GM06990 (cell line): ENCODE results near the gene ITM2C.

ENCODE experiments used
- DNase-seq: peaks from one replicate; pipeline ENCODE4 v3.0.0-alpha.2; 2011; ENCODE audit not compliant: insufficient read length; ENCODE audit errors: extremely low read depth
- H3K27me3 ChIP-seq: replicated peaks from 2 replicates; pipeline ENCODE4 v1.6.0; 2011; ENCODE audit warnings: low read length; ENCODE audit not compliant: control insufficient read depth, insufficient read depth
- H3K36me3 ChIP-seq: 2 replicates; pipeline ENCODE4 v1.5.1; 2011; ENCODE audit warnings: low read length; ENCODE audit not compliant: control insufficient read depth, insufficient read depth
- H3K4me3 ChIP-seq: replicated peaks from 2 replicates; pipeline ENCODE4 v1.5.1; 2011; ENCODE audit warnings: low read depth, mild to moderate bottlenecking, control low read depth, low read length
- CTCF ChIP-seq: IDR thresholded peaks from 2 replicates; pipeline ENCODE4 v1.5.1; 2011; ENCODE audit warnings: low read length, control low read depth, mild to moderate bottlenecking, inconsistent platforms; ENCODE audit not compliant: insufficient read depth, poor library complexity, severe bottlenecking

ITM2C gene

GRCh38 chr2:230875347-230876315, 10.9 kb downstream of the ITM2C start:
- Histone ChIP-seq H3K27me3 (no peaks in the 10 kb centered on the region), H3K4me3 (no peak overlapping the region), H3K36me3 (peaks cover 27% of the 10 kb centered on the region)
- DNase-seq, result no peak
- TF ChIP-seq CTCF, result no peak

- peaks cover 27% of the 10 kb centered on the region for H3K36me3 ChIP-seq
- no peak for TF ChIP-seq CTCF
- DNase-seq, result no peak
These were observed 12.5 kb downstream of the ITM2C start for GRCh38 chr2:230877116-230877758.

GRCh38 chr2:230877759-230878598, 13.2 kb downstream of the ITM2C start:
- DNase-seq, result no peak

More at GRCh38 chr2:230877116-230877758, 12.5 kb downstream of the ITM2C start:
- Histone ChIP-seq H3K4me3 (no peak overlapping the region), H3K27me3 (no peaks in the 10 kb centered on the region)

GRCh38 chr2:230878599-230879188, 14.0 kb downstream of the ITM2C start:
- Histone ChIP-seq H3K4me3 (no peak overlapping the region), H3K36me3 (peaks cover 27% of the 10 kb centered on the region), H3K27me3 (no peaks in the 10 kb centered on the region)
- DNase-seq, result no peak
- TF ChIP-seq CTCF, result no peak

More at GRCh38 chr2:230877759-230878598, 13.2 kb downstream of the ITM2C start:
- Histone ChIP-seq H3K36me3 (peaks cover 27% of the 10 kb centered on the region), H3K4me3 (no peak overlapping the region), H3K27me3 (no peaks in the 10 kb centered on the region)
- no peak for TF ChIP-seq CTCF

GRCh38 chr2:230879271-230879882, 14.6 kb downstream of the ITM2C start:
- no peaks in the 10 kb centered on the region for H3K27me3 ChIP-seq
- TF ChIP-seq CTCF, result no peak
- H3K4me3 ChIP-seq, result no peak overlapping the region
- DNase-seq, result no peak
- H3K36me3 ChIP-seq, result peaks cover 27% of the 10 kb centered on the region
